ENCODE measurements around the gene CDH23. TPM values are rescaled to one million over a fixed set of nuclear protein-coding genes. Genes with fewer than 3 reads are reported as not detected.
"Not testable (repeated sequence)": the region's sequence is repeated elsewhere in the genome, so short reads cannot be mapped to it uniquely, and the experiment has no call there.

The CDH23 gene
- not detected for polyA plus RNA-seq

- peak within 1 kb of the TSS; percentile 66 to 91 (median 77) for H3K4me3 Mint-ChIP-seq
- no peaks in the 10 kb centered on the region for H3K36me3 Mint-ChIP-seq
- H3K27ac Mint-ChIP-seq: no peak within 1 kb of the TSS
- peaks cover 38% of the 10 kb centered on the region for H3K27me3 Mint-ChIP-seq
- no peaks in the 10 kb centered on the region for H3K9me3 Mint-ChIP-seq
- peaks cover 0 to 7% (median 7%) of the 10 kb centered on the region in 3 donors for H3K4me1 Mint-ChIP-seq
Measured at GRCh38 chr10:71396711-71397295, at the start of gene CDH23. TSS of gene CDH23 (plus strand) at chr10:71396920. CDS start at chr10:71439832, 42,912 bp downstream.

DNA sequence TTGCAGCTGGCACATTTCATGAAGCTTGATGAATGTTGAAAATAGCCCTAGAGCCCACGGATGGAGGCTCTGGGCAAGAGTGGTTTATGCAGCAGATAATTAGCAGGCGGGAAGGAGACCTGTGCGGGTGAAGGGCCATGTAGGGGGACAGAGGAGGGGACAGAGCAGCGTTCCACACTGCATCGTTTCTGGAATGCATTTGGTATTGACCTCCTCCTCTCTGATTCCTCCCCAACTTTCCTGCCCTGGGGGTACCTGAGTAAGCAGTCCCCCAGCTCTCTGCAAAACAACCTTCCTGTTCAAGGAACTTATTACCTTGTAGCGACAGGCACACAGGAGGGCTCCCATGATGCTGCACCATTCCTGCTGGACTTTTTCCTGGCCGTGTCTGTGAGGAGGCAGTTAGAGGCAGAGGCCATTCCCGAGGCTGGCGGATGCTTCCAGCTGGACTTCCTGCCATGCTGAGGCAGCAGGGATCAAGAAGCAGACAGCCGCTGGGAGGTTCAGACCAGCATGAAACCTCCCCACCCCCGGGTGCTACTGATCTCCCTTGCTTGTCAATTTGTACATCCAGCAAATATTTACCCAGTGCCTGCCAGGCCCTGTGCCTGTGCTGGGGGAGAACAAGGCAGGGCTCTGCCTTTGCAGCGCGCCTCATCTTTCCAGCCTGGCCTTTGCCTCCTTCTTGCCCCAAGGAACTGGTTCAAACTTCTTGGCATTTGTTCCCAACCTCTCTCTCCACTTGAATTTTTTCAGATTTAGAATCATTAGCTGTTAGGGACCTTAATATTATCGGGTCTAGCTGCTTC is 48.9 kb upstream of the CDH23 start:
- Mint-ChIP-seq H3K27me3 (no peaks in the 10 kb centered on the region), H3K27ac (peak overlapping the region in 1 of 3 donors; percentile 31), H3K36me3 (peaks cover 3% of the 10 kb centered on the region), H3K4me1 (peaks cover 0 to 1% (median 0%) of the 10 kb centered on the region in 3 donors), H3K9me3 (no peaks in the 10 kb centered on the region), H3K4me3 (no peak overlapping the region)

GRCh38 chr10:71348850-71349249 is 47.9 kb upstream of the CDH23 start:
- Mint-ChIP-seq H3K36me3 (peaks cover 3% of the 10 kb centered on the region), H3K27me3 (no peaks in the 10 kb centered on the region), H3K9me3 (no peaks in the 10 kb centered on the region), H3K27ac (no peak overlapping the region), H3K4me3 (peak overlapping the region in 1 of 4 donors; percentile 58), H3K4me1 (peaks cover 0 to 1% (median 0%) of the 10 kb centered on the region in 3 donors)

GRCh38 chr10:71349406-71349805 is 47.3 kb upstream of the CDH23 start:
- Mint-ChIP-seq H3K36me3 (peaks cover 3% of the 10 kb centered on the region), H3K4me3 (peak overlapping the region in 1 of 4 donors; percentile 81), H3K27ac (no peak overlapping the region), H3K9me3 (no peaks in the 10 kb centered on the region), H3K4me1 (peaks cover 0 to 1% (median 0%) of the 10 kb centered on the region in 3 donors), H3K27me3 (no peaks in the 10 kb centered on the region)

- H3K27me3 Mint-ChIP-seq: no peaks in the 10 kb centered on the region
- peaks cover 5% of the 10 kb centered on the region for H3K36me3 Mint-ChIP-seq
- peak overlapping the region in 1 of 3 donors; percentile 59 for H3K27ac Mint-ChIP-seq
- H3K4me3 Mint-ChIP-seq: no peak overlapping the region
- H3K9me3 Mint-ChIP-seq: no peaks in the 10 kb centered on the region
- peaks cover 0 to 1% (median 0%) of the 10 kb centered on the region in 3 donors for H3K4me1 Mint-ChIP-seq
Measured at GRCh38 chr10:71351087-71351486, 45.6 kb upstream of the CDH23 start.

DNA sequence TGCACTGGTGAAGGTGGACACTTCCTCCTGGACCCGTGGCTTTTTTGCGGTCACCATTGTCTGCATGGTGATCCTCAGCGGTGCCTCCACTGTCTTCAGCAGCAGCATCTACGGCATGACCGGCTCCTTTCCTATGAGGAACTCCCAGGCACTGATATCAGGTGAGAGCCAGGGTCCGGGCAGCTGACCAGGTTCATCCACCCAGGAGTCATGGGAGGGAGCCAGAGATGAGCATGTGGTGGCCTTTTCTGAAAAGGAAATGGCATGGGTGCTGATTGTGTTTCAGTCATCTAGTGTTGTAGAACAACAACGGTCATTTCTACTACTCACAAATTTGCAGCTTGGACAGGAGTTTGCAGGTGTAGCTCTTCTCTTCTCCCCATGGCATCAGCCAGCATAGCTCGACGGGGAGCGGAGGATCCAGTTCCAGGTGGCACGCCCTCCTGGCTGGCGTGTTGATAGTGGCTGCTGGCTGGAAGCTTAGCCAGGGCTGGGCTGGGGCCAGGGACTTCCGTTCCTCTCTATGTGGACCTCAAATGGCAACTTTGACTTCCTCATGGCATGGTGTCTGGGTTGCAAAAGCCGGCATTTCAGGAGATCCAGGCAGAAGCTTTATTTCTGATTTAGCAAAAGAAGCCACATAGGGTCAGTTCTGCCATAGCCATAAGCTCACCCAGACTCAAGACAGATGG is 44.9 kb upstream of the CDH23 start:
- peaks cover 5% of the 10 kb centered on the region for H3K36me3 Mint-ChIP-seq
- H3K4me3 Mint-ChIP-seq: no peak overlapping the region
- no peaks in the 10 kb centered on the region for H3K27me3 Mint-ChIP-seq
- H3K27ac Mint-ChIP-seq: no peak overlapping the region
- peaks cover 0 to 1% (median 0%) of the 10 kb centered on the region in 3 donors for H3K4me1 Mint-ChIP-seq
- H3K9me3 Mint-ChIP-seq: no peaks in the 10 kb centered on the region

GRCh38 chr10:71353639-71354038 is 43.1 kb upstream of the CDH23 start:
- Mint-ChIP-seq H3K27ac (peak overlapping the region in 1 of 3 donors; percentile 46), H3K36me3 (peaks cover 5% of the 10 kb centered on the region)

DNA sequence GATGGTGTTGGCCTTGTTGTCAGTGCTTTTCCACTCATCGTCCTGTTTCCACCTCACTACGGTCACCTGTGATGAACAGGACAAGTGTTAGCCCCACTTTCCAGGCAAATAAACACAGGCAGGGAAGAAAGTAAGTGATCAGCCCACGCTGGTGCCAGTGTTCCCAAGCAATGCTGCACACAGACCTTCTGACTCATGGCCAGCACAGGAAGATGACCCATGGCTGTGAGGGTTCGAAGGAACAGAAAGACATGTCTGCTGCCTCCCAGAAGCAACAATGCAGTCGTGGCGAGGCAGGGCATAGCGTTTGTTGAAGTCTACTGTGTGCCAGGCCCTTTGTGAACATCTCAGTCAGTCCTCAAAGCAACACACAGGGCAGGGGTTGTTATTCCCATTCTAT is 41.9 kb upstream of the CDH23 start:
- no peaks in the 10 kb centered on the region for H3K27me3 Mint-ChIP-seq
- H3K27ac Mint-ChIP-seq: no peak overlapping the region
- peaks cover 4% of the 10 kb centered on the region for H3K36me3 Mint-ChIP-seq
- no peak overlapping the region for H3K4me3 Mint-ChIP-seq
- peaks cover 11 to 22% (median 18%) of the 10 kb centered on the region in 3 donors for H3K4me1 Mint-ChIP-seq
- no peaks in the 10 kb centered on the region for H3K9me3 Mint-ChIP-seq

More at GRCh38 chr10:71353639-71354038, 43.1 kb upstream of the CDH23 start:
- Mint-ChIP-seq H3K4me3 (no peak overlapping the region), H3K27me3 (no peaks in the 10 kb centered on the region), H3K9me3 (no peaks in the 10 kb centered on the region), H3K4me1 (peaks cover 4 to 14% (median 10%) of the 10 kb centered on the region in 3 donors)

GRCh38 chr10:71355886-71356285 is 40.8 kb upstream of the CDH23 start:
- peak overlapping the region in 1 of 3 donors; percentile 13 for H3K27ac Mint-ChIP-seq
- no peaks in the 10 kb centered on the region for H3K9me3 Mint-ChIP-seq
- peaks cover 4% of the 10 kb centered on the region for H3K36me3 Mint-ChIP-seq
- H3K4me3 Mint-ChIP-seq: no peak overlapping the region
- peaks cover 11 to 23% (median 19%) of the 10 kb centered on the region in 3 donors for H3K4me1 Mint-ChIP-seq
- H3K27me3 Mint-ChIP-seq: no peaks in the 10 kb centered on the region

- peaks cover 10% of the 10 kb centered on the region for H3K36me3 Mint-ChIP-seq
- H3K9me3 Mint-ChIP-seq: no peaks in the 10 kb centered on the region
- H3K4me1 Mint-ChIP-seq: peaks cover 11 to 23% (median 19%) of the 10 kb centered on the region in 3 donors
- H3K4me3 Mint-ChIP-seq: peak overlapping the region in 1 of 4 donors; percentile 54
- H3K27me3 Mint-ChIP-seq: no peaks in the 10 kb centered on the region
- peak overlapping the region; percentile 52 to 93 (median 84) for H3K27ac Mint-ChIP-seq
Measured at GRCh38 chr10:71357792-71358265, 38.9 kb upstream of the CDH23 start.

DNA sequence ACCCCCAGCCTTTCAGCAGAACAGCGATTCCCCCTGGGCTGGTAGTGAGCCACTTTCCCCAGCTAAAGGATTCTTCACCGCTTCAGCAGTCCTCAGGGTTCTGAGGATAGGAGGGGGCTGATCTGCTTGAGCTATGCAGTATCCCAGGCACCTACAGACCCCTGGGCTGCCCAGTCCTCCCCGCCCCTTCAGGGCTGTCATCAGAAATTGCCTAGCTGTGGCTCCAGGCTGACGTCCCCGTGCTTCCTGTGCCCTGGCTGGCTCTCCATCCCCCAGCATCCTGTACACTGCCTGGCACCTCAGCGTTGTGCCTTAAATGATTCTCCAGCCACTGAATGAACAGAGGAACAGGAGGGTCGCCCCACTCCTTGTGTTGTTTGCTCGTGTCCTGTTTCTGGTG is 38.4 kb upstream of the CDH23 start:
- no peaks in the 10 kb centered on the region for H3K27me3 Mint-ChIP-seq
- H3K4me1 Mint-ChIP-seq: peaks cover 11 to 23% (median 19%) of the 10 kb centered on the region in 3 donors
- H3K4me3 Mint-ChIP-seq: peak overlapping the region in 1 of 4 donors; percentile 60
- peak overlapping the region; percentile 83 to 93 (median 84) for H3K27ac Mint-ChIP-seq
- no peaks in the 10 kb centered on the region for H3K9me3 Mint-ChIP-seq
- peaks cover 10% of the 10 kb centered on the region for H3K36me3 Mint-ChIP-seq

- H3K27me3 Mint-ChIP-seq, H3K9me3 Mint-ChIP-seq: not testable (repeated sequence)
- peaks cover 10% of the 10 kb centered on the region for H3K36me3 Mint-ChIP-seq
- peak overlapping the region in 2 of 4 donors; percentile 53 to 60 for H3K4me3 Mint-ChIP-seq
- H3K27ac Mint-ChIP-seq: peak overlapping the region; percentile 23 to 93 (median 83)
- H3K4me1 Mint-ChIP-seq: peaks cover 11 to 23% (median 19%) of the 10 kb centered on the region in 3 donors
Measured at GRCh38 chr10:71358906-71359305, 37.8 kb upstream of the CDH23 start.

GRCh38 chr10:71359364-71360046 is 37.2 kb upstream of the CDH23 start:
- Mint-ChIP-seq H3K36me3 (peaks cover 13% of the 10 kb centered on the region), H3K9me3 (no peaks in the 10 kb centered on the region), H3K4me3 (peak overlapping the region in 3 of 4 donors; percentile 19 to 83 (median 53)), H3K4me1 (peaks cover 11 to 23% (median 19%) of the 10 kb centered on the region in 3 donors), H3K27me3 (no peaks in the 10 kb centered on the region), H3K27ac (peak overlapping the region; percentile 61 to 93 (median 83))

DNA sequence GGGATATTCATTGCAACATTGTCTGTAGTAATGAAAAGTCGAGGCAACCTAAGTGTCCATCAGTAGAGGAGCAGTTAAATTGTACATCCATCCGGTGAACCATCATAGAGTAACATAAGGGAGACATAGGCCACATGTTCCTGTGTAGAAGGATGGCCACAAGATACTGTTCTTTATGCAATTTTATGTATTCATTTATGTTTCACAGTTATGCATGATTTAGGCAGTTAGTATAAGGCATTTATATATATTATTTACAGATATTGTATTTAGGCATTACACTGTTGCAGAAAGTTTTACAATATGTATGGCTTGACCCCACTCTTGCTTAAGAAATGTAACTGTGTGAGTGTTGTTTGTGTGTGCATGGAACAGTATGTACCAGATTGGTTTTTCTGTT is 36.0 kb upstream of the CDH23 start:
- H3K36me3 Mint-ChIP-seq: peaks cover 17% of the 10 kb centered on the region
- no peaks in the 10 kb centered on the region for H3K27me3 Mint-ChIP-seq
- H3K4me1 Mint-ChIP-seq: peaks cover 11 to 23% (median 19%) of the 10 kb centered on the region in 3 donors
- H3K9me3 Mint-ChIP-seq: no peaks in the 10 kb centered on the region
- peak overlapping the region in 1 of 3 donors; percentile 5 for H3K27ac Mint-ChIP-seq
- H3K4me3 Mint-ChIP-seq: no peak overlapping the region
